GM19239 (cell line): ENCODE data around the gene NAE1.
"Not testable (repeated sequence)": the region's sequence is repeated elsewhere in the genome, so short reads cannot be mapped to it uniquely, and the experiment has no call there.

Experiments
- DNase-seq: peaks from one replicate; pipeline ENCODE4 v3.0.0; 2011; ENCODE audit warnings: low spot score; ENCODE audit not compliant: insufficient read length
- FAIRE-seq: peaks from 2 replicates; lab custom pipeline; 2011; peaks lifted over from hg19 to GRCh38; lab: Jason Lieb, UNC

Gene NAE1

DNA sequence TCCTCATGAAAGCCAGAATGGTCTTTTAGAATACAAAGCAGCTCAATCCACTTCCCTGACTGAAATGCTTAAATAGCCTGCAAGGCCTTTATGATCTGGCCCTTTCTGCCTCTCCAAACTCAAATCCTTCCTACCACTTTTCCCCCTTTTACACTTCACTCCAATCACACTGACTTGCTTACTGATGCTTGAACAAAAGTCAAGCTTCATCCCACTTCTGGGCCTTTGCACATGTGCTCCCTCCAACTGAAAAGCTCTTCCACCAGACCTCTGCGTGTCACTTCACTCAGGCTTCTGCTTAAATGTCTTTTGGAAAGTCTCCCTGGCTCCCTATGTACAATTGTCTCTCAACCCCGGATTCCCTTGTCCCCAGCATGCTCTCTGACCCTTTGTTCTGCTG, 16.0 kb downstream of the NAE1 start:
- no peak for DNase-seq
- FAIRE-seq = no peak

DNA sequence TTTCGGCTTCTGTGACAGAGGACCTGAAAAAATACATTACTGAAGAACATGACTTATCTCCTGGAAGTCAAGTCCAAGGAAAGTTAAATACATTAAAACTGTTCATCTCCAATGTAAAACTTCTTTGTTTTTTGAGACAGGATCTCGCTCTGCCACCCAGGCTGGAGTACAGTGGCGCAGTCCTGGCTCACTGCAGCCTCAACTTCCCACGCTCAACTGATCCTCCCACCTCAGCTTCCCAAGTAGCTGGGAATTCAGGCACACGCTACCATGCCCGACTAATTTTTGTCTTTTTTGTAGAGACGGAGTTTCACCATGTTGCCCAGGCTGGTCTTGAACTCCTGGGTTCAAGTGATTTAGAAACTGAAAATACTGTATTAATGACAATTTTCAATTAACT, 19.7 kb downstream of the NAE1 start:
- DNase-seq (no peak), FAIRE-seq (no peak)

DNA sequence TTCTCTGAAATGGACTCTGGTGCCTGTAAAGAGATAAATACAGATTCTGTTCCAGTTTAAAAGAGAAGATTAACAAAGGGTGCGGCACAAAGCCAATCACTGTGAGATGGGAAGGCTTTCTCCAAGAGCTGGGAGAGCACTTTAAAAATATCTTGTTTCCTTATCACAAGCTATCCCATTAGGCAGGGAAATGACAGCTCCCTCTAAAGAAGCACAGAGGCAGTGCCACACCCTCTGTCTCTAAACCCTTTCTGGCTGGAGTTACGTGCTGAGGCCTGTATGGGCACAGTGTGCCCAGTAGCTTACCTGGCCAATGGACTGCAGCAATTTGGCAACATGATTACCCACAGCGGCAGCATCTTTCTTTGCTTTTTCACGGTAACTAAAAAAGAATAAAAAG, 20.4 kb downstream of the NAE1 start:
- FAIRE-seq = no peak
- no peak for DNase-seq

DNA sequence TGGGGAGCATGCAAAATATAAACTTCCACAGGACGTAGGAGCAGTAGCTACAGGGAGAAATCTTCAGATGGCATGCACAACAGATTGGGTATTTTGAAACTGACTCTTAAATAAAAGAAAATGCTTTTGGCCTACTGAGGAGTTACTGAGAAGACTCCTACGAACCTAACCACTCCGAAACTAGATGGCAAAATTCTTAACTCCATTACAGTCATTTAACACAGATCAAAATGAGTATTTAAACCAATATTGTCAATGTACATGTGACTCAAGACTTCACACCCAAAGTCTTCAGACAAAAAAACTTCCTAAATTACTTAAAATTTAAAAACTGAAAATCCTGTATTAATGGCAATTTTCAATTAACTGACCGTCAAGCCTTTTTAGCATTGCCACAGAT, 21.0 kb downstream of the NAE1 start:
- FAIRE-seq (no peak), DNase-seq (no peak)

DNA sequence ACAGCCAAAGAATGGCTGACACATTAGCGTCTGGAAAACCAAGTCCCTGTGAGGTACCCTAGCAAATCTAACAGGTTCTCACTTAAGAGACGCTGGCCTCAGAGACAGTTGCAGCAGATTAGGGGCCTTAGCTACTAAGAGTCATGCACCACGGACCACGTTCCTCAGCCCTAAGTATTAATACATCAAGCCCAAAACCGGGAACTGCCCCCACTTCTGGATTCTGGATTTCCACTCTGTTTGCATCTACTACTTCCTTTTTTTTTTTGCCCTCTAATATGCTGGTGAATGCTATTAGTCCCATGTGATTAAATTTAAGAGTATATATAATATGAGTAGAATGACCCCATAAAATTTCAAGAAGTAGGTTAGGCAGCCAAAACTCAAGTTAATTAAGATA, 28.6 kb downstream of the NAE1 start:
- FAIRE-seq (no peak), DNase-seq (no peak)

DNA sequence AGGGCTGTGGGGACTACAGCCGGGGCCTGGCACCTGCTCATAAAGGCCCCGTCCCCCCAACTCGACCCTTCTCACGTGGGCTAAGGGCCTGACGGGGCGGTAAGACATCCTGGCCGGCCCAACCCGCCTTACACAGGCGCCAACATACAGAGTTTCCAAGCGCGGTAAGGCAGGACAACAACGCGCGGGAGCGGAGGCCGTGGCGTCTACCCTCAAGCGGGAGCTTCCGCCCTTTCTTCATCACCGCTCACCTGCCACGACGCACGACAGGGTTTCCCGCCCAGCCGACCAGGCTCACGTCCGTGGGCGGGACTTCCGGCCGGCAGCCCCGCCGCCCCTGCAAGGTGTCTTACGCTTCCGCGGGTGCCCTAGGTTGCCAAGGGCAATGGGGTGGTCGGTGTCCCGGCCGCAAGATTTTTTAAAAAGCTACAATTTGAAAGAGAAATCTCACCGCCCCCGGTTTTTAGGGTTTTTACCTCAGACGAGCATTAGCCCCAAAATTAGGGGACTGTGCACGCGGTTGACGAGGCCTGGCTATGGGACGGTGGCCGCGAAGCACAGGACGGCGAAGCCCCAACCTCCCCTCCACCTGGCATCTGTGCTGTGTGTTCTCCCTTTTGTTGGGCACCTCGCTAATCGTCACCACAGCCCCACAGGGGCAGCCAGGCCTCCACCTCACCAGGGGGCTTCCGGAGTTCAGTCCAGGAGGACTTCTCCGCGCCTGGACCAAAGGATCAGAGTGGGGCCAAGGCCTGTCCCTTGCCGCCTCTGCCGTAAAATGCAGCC, 29.3 kb downstream of the NAE1 start, which contains the start of gene TERB1:
TERB1 (minus strand) TSS at position 265 of the 786 bp plus-strand sequence. CDS start 4,786 bp downstream, outside the sequence.
- no peak for DNase-seq
- no peak for FAIRE-seq

DNA sequence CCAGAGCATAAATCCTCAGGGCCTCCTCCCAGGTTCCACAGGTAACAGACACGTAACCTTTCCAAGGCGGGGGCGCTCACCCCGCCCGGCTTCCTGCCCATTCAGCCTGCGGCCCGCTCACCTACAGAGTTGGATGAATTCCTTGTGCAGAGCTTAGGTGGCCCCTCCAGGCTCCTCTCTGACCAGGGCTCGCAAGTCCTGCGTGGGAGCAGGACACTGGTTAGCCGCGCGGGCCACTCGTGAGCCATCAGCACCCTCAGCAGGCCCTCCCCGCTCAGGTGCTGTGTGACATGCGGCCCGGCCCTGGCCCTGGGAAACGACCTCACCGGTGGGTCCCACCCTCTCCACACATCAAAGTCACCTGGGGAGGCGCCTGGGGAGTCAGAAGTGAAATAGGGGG, 29.9 kb downstream of the NAE1 start:
- no peak for DNase-seq
- FAIRE-seq = no peak

DNA sequence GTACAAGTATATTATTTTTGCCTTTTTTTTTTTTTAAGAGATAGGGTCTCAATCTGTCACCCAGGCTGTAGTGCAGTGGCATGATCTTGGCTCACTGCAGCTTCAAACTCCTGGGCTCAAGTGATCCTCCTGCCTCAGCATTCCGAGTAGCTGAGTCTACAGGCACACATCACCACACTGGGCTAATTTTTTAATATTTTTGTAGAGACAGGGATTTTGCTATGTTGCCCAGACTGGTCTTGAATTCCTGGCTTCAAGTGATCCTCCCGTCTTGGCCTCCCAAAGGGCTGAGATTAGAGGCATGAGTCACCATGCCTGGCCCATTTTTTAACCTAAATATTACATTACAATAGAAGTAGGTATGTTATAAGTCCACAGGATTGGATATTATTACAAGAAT, 32.6 kb downstream of the NAE1 start:
- FAIRE-seq (no peak), DNase-seq (no peak)

DNA sequence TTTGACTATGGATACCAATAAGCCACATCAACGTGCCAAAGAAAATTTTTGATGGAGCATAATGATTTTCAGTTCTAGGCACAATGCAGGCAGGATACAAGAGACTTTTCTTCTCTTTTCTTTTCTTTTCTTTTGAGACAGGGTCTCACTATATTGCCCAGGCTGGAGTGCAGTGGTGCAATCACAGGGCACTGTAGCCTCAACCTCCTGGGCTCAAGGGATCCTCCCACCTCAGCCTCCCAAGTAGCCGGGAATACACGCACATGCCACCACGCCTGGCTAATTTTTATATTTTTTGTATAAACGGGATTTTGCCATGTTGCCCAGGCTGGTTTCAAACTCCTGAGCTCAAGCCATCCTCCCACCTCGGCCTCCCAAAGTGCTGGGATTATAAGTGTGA, 36.8 kb downstream of the NAE1 start:
- not testable (repeated sequence) for FAIRE-seq, DNase-seq

DNA sequence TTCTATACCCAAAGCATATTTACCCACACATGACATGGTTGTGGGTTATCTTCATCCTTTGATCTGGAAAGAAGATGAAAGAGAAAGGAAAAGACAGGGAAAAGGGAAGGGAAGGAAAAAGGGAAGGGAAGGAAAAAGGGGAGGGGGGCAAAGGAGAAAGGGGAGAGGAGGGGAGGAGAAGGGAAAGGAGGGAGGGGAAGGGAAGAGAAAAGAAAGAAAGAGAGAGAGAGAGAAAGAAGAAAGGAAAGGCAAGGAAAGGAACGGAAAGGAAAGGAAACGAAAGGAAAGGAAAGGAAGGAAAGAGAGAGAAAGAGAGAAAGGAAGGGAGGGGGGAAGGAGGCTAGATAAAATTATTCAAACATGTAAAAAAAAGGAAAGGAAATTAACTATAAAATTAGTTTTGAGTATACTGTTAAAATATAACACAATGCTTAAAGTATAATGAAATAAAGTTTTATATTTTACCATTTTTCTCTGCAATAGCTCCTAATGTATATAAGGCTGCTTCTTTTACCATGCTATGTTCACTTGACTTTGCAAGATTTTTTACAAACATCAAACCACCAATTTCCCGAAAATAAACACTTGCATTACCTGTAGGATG, 40.5 kb downstream of the NAE1 start:
- DNase-seq (no peak), FAIRE-seq (no peak)

DNA sequence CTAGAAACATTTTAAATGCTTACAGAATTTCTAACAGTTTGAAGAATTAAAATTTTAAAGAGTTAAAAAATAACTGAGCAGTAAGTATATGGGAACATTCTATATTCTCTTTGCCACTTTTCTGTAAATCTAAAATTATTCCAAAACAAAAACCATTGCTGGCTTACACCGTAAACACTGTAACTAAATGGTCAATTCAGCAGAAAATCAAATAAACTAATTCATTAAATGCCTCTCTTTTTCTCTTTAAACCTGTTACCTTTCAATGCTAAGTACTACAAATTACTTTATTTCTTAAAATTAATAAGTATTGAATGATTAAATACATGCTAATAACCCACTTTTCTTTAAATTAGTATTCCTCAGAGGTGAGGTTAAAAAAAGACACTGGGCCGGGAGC, 43.3 kb downstream of the NAE1 start:
- FAIRE-seq = no peak

DNA sequence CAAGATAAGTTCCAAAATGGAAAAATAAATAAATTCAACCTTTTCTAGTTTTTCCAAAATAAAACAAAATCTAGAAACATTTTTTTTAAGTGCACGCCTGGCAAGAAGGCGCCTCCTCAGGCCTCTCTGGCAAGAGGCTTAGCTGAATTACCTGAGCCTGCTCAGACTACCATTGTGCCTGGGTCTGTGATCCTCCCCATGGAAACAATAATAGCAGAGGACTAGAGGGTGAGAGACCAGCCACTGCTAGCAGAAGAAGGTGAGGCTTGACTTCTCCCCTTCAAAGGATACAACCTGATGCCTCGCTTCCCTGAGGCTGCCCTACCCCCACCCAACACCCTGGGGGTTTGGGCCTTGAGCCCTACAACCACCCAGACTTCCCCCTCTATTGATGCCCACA, 44.2 kb downstream of the NAE1 start:
- DNase-seq (no peak), FAIRE-seq (no peak)

More for the DNA sequence above, 43.3 kb downstream of the NAE1 start:
- DNase-seq = no peak

DNA sequence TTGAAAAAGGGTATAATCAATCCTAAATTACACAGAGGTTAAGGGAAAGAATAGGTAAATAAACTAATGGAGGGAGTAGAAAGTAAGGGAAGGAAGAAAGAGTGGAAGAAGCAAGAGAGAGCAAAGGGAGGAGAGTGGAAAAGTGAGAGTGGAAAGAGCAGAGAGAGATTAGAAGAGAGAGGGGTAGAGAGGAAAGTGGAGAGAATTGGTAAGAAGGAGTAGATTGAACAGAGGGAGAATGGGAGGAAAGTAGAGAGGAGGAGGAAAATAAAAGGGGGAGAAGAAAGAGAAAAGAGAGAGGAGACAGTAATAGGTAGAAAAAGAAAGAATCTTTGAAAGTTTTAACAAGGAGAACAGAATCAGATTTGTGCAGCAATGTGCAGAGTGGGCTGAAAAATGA, 54.3 kb downstream of the NAE1 start:
- FAIRE-seq = no peak
- no peak for DNase-seq

DNA sequence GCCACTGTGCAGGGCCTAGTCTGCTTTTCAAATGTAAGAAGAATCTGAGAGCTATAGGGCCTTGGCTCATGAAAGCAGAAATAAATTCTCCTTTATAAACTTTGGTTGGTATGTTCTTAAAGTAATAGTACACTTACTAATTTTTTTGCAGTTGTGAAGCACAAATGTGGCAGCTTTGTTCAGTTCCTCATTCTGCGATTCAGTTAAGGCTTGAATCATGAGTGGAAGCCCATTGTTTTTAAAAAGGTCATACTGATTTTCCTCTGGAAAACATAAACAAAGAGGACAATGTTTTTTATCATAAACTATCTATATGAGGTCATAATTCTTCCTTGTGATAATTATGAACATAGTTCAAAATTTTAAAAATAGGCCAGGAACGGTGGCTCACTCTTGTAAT, 55.8 kb downstream of the NAE1 start:
- FAIRE-seq = no peak
- no peak for DNase-seq

DNA sequence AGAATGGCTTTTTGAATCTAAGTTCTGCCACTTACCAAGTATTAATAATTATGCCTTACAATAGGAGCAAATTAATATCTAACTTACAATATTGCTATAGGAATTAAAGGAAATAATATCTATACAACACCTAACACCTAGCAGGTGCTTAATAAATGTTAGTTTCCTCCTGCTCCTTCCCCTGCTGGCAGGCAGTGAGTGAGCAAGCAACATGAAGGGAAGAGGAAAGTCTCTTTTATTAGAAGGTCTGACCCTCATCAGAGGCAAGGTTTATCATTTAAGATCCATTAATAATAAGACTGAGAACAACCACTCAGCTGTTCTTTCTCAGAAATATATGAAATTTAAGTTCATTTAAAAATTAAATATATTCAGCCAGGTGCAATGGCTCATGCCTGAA, 72.7 kb downstream of the NAE1 start:
- FAIRE-seq (no peak), DNase-seq (no peak)

DNA sequence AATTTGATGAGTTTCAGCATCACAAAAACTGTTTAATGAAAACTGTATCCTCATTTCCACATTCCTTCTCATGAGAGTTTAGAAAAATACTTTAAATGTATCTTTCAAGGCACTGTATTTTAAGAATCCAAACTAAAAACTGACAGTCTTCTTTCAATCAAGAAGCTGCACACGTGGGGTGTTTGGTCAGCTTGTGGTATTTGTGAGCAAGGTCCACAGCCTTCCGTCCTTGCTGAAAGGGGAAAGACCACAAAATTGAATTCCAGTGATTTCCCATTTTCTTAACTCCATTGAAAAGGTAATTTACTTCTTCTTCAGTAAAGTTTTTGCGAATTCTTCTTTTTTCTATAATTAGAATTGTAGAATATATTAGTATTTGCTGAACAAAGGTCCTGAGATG, 76.0 kb downstream of the NAE1 start:
- no peak for FAIRE-seq
- DNase-seq = no peak

DNA sequence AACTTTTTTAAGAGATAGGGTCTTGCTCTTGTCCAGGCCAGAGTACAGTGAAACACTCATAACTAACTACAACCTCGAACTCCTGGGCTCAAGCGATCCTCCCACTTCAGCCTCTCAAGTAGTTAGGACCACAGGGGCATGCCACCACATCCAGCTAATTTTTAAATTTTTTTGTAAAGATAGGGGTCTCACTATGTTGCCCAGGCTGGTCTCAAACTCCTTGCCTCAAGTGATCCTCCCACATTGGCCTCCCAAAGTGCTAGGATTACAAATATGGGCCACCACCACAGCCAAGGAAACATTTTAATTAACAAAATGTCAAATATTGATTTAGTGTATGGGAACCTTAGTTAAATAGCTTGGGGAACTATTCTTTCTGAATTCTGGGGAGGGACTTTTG, 76.6 kb downstream of the NAE1 start:
- no peak for DNase-seq
- no peak for FAIRE-seq

DNA sequence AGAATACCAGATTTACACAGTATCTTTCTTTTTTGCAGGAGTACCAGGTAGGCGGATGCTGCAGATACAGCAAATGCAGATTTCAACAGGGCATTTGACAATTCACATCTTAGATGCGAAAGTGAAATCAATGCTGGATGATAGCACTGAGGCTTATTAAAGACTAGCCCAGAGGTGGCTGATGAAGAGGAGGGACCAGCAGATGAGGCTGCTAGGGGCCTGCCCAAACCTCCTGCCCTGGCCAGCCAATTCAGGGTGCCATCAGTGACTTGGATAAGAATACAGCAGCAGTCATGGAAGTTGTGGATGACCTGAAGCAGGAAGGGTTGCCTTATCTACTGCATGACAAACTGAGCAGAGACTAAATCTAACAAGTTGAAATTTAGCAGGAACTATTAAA, 77.8 kb downstream of the NAE1 start:
- no peak for DNase-seq
- no peak for FAIRE-seq
